ENCODE data around the gene TBC1D8.

Gene TBC1D8

DNA sequence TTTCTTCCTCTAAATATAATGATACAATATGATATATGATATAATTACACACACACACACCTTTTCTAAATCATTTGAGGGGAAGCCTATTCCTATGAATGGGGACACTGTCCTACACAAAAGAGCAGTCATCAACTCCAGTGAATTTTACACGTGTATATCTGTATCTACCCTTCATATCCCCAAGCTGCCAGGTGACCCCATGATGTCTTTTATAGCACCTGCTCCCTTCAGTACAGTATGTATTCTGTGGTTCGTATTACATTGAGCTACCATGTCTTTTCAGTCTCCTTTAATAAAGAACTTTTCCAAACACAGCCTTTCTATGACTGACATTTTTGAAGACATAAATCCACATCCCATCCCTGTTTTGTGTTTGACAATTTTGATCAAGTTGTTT lies 19.0 kb downstream of the TBC1D8 start:
- no peak for DNase-seq

DNA sequence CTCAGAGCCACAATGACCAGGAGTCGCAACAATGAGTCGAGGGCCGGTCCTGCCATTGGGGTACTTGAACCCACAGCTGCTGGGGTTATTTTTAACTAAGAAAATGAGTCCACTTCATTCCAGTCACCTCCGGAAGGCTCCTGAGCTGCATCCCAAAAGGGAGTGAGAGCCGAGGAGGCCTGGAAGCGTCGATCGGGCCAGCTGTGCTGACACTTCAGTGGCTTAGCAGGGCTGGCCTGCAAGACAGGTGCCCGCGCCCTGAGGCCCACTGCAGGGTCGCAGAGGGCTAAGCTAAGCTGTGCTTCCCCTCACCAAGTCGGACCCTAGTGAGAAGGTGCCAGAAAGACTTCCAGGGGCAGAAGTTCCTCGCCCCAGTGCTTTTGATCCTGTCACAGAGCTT lies 21.1 kb downstream of the TBC1D8 start:
- no peak for DNase-seq

GRCh38 chr2:101127319-101128056 lies 23.7 kb downstream of the TBC1D8 start:
- DNase-seq: no peak

GRCh38 chr2:101125808-101126207 lies 25.4 kb downstream of the TBC1D8 start:
- no peak for DNase-seq

DNA sequence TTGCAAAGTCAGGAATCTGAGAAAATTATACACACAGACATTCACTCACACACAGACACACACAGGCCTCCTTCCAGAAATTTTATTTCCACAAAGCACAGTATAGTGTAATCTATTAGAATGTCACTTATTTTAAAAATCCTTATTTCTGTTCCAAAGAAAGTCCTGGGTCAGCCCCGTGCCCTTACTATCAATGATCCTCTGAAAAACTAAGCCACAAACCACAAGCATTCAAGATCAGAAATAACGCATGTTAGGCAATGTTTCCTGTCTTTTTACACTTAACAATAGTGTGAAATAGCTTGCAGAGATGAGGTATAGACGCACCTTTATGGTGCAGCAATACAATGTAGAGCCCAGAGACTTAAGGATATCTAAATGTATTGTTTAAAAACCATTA lies 25.8 kb downstream of the TBC1D8 start:
- DNase-seq: no peak

DNA sequence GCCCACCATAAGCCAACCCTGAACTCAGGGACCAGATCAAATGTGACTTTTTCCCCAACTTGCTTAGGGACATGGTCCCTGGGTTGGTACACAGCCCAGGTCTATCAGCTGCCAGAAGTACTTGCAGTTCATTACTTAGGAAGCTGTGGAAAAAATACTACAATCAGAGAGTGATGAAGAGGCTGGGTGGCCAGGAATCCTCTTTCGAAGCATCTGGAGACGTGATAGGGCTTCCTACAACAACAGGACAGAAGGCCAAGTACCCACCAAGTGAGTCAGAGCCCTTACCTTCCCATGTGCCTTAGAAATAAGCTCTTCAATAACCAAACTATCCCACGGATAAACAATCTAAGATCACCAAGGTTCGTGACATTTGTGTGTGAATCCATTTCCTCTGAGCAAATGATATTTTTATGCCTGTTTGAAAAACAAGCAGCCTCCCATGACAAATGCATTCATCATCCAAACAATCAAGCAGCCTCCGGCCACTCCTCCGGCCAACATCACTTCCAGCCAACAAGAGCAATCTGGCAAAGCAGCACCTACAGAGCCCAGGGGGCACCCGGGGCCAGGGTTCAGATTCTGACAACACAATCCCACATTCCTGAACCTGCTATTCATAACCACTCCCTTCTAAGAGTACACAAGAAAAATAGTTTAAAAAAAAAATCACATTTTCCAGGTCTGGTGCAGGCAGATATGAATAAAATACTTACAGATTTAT lies 26.4 kb downstream of the TBC1D8 start:
- DNase-seq: no peak

DNA sequence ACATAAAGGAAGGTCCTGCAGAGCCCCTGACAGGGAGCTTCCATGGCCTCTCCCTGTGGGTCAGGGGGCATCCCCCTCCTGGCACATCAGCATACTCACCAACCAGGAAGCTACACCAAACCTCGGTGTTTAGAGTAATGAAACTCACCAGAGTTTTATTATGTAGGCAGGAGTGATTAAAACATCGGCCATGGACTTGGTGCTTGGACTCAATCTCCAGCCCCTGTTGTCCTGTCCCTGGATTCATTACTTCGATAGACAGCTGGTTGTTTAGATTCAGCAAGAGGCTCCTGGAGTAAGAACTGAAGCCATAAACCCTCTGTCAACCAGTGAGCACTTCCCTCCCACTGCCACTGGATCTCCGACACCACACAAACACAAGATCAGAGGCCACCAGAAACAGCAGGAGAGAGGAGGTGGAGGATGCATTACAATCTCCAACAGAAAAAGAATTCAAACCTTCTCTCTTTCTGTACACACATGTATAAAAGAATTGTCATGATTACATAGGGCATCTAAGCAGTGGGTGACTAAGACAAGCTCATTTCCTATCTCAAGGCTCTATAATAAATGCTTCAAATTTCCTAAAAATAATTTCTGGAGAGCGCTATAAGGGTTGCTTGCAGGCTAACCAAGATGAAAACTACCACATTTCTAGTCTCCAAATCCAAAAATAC lies 27.2 kb downstream of the TBC1D8 start:
- no peak for DNase-seq

GRCh38 chr2:101121174-101121573 lies 30.0 kb downstream of the TBC1D8 start:
- no peak for DNase-seq

- DNase-seq: no peak
Observed at GRCh38 chr2:101120124-101120996, 30.8 kb downstream of the TBC1D8 start.

DNA sequence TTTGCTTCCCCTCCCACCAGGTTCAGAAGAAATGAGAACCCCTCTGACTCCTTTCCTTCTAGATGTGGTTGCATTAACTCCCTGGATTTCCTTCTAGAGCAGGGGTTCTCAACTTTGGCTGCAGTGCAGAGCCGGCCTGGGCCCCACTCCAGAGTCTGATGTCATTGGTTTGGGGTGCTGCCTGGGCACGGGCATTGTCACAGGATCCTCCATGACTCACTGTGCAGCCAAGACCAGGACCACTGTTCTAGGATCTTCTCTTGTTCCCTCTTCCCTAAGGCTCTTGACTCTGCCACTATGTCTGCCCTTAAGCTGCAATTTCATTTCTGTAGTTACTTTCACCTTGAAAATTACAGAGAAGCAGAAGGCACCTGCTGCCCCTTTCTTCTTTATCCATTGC lies 31.8 kb downstream of the TBC1D8 start:
- DNase-seq: no peak

GRCh38 chr2:101116841-101117552 lies 34.2 kb downstream of the TBC1D8 start:
- DNase-seq: no peak

DNA sequence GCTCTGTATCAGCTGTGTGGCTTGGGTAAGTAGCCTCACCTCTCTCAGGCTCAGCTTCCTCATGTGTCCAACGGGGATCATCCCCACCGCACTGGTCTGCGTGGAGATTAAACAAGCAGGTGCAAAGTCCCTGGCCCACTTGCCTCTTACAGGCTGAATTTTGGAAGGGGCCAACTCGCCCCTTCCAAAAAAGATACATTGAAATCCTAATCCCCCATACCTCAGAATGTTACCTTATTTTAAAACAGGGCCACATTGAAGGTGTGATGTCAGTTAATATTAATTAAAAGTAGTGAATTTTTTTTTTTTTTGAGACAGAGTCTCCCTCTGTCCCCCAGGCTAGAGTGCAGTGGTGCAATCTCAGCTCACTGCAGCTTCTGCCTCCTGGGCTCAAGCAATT lies 34.8 kb downstream of the TBC1D8 start:
- no peak for DNase-seq

GRCh38 chr2:101115664-101116063 lies 35.5 kb downstream of the TBC1D8 start:
- DNase-seq: no peak

DNA sequence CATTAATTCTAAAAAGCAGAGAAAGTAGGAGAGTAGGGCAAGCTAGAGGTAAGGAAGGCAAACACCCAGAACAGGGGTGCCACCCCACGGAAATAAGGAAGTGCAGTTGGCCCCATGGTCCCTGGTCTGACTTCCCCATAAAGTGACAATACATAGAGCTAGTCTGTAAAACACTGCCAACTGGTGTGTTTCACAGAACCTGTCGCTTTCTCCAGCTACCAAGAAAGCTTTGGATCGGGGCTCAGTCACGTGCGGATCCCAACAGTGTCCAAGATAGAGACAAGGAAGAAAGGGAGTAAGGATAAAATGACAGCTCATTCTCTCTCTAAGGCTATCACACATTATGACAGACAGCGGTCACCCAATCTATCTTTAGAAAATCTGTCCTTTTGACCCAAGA lies 36.4 kb downstream of the TBC1D8 start:
- no peak for DNase-seq

DNA sequence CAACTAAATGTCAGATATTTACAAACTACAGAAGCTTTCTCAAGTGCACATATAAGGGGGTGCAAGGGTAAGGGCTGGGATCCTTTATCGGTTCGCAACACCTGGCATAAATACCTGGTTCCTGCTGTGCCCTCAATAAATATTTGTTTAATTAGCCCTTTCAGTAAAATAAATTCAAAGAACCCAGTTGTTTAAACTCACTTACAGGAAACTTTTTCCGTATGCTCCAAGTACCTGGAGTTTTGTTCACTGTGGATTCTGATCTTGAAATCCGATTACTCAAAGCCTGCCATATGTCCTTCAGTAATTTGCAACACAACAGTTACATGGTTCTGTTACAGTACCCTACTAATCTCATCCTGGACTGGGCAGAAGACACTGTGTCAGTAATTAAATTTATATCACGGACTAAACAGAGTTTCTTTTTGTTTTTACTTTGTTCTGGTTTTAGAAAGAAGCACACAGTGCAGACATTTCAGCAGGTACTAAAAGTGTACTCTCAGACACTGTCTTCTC lies 36.9 kb downstream of the TBC1D8 start:
- no peak for DNase-seq

- no peak for DNase-seq
Observed at GRCh38 chr2:101113441-101114267, 37.5 kb downstream of the TBC1D8 start.

DNA sequence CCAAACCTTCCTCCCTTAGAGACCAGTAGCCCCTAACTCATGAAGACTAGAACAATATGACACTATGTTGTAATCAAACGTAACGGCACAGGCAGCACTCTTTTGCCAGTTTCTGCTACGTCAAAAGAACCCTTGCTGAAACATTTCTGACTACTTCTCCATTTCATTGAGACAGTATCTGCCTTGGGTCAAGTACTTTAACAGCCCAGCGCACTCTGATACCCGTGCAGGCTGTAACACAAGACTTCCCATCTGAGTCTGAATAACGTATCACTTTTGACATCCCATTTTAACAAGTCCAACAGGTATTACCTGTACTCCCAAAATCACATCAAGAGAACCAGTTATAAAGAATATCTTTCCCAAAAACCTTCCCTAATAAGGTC lies 38.4 kb downstream of the TBC1D8 start:
- DNase-seq: no peak

- DNase-seq: no peak
Observed at GRCh38 chr2:101111917-101112771, 39.0 kb downstream of the TBC1D8 start.

GRCh38 chr2:101111262-101111838 lies 39.8 kb downstream of the TBC1D8 start:
- no peak for DNase-seq

All from CD4-positive, alpha-beta T cell treated with Interleukin-17A for 4 hours (primary cell).